ENCODE measurements around the gene CRLF1. TPM values are rescaled to one million over a fixed set of nuclear protein-coding genes. Genes with fewer than 3 reads are reported as not detected.

Gene CRLF1
- total and polyA plus RNA-seq, 2 of the 8 experiments (the other 6 are each of a cell fraction or from before 2014, with no cell fraction given), result 7.2 to 10.3 TPM

DNA sequence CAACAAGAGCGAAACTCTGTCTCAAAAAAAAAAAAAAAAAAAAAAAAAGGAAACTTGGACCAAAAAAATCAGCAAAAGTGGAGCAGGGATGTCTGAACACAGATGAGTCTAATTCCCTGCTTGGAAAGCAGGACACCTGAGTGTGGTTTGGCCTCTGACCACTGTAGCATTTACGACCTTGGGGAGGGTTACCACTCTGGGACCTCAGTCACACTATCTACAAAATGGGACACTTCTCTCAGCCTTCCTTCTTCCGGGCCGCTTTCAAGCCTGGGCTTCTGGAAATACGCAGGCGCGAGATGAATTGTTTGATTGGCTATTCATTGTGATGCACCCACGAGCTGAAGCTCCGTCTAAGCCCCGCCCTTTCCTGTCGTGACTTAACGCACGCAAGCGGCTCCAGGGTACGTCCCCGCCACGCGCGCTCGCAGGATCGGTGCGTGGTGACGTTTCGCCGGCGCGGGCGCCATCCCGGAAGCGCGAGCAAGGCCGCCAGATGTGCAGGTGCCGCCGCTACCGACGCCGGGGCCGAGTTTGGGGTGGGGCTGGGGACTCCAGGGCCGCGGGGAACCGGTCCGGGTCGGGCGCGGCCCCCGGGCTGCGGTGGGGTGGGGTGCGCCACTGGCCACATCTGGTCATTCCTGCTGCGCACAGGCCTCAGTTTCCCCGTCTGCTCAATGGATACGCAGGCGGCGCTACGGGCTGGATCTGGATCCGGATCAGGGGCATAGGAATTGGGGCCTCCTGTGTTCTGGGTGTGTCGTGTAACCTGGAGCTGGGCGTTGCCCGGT lies 49.0 kb downstream of the CRLF1 start, which contains the start of gene KXD1 (continued):
- TF ChIP-seq, protein P1, sequence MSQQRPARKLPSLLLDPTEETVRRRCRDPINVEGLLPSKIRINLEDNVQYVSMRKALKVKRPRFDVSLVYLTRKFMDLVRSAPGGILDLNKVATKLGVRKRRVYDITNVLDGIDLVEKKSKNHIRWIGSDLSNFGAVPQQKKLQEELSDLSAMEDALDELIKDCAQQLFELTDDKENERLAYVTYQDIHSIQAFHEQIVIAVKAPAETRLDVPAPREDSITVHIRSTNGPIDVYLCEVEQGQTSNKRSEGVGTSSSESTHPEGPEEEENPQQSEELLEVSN (IDR thresholded peaks at IDR 0.05), result no peak
- TF ChIP-seq HDAC2 (IDR thresholded peaks at IDR 0.05; ENCODE audit: borderline replicate concordance in 1 of 2, low read depth in 2 of 2, low read length in 2 of 2) (peak; percentile 98 to 99; a peak in 3 of 4 replicates), KDM1A (IDR thresholded peaks at IDR 0.05; ENCODE audit: borderline replicate concordance, low read length) (peak; percentile 99), TAF7 (optimal IDR thresholded peaks at IDR 0.05; ENCODE audit: borderline replicate concordance, low read depth, low read length) (no peak)
- TF ChIP-seq, protein P2, sequence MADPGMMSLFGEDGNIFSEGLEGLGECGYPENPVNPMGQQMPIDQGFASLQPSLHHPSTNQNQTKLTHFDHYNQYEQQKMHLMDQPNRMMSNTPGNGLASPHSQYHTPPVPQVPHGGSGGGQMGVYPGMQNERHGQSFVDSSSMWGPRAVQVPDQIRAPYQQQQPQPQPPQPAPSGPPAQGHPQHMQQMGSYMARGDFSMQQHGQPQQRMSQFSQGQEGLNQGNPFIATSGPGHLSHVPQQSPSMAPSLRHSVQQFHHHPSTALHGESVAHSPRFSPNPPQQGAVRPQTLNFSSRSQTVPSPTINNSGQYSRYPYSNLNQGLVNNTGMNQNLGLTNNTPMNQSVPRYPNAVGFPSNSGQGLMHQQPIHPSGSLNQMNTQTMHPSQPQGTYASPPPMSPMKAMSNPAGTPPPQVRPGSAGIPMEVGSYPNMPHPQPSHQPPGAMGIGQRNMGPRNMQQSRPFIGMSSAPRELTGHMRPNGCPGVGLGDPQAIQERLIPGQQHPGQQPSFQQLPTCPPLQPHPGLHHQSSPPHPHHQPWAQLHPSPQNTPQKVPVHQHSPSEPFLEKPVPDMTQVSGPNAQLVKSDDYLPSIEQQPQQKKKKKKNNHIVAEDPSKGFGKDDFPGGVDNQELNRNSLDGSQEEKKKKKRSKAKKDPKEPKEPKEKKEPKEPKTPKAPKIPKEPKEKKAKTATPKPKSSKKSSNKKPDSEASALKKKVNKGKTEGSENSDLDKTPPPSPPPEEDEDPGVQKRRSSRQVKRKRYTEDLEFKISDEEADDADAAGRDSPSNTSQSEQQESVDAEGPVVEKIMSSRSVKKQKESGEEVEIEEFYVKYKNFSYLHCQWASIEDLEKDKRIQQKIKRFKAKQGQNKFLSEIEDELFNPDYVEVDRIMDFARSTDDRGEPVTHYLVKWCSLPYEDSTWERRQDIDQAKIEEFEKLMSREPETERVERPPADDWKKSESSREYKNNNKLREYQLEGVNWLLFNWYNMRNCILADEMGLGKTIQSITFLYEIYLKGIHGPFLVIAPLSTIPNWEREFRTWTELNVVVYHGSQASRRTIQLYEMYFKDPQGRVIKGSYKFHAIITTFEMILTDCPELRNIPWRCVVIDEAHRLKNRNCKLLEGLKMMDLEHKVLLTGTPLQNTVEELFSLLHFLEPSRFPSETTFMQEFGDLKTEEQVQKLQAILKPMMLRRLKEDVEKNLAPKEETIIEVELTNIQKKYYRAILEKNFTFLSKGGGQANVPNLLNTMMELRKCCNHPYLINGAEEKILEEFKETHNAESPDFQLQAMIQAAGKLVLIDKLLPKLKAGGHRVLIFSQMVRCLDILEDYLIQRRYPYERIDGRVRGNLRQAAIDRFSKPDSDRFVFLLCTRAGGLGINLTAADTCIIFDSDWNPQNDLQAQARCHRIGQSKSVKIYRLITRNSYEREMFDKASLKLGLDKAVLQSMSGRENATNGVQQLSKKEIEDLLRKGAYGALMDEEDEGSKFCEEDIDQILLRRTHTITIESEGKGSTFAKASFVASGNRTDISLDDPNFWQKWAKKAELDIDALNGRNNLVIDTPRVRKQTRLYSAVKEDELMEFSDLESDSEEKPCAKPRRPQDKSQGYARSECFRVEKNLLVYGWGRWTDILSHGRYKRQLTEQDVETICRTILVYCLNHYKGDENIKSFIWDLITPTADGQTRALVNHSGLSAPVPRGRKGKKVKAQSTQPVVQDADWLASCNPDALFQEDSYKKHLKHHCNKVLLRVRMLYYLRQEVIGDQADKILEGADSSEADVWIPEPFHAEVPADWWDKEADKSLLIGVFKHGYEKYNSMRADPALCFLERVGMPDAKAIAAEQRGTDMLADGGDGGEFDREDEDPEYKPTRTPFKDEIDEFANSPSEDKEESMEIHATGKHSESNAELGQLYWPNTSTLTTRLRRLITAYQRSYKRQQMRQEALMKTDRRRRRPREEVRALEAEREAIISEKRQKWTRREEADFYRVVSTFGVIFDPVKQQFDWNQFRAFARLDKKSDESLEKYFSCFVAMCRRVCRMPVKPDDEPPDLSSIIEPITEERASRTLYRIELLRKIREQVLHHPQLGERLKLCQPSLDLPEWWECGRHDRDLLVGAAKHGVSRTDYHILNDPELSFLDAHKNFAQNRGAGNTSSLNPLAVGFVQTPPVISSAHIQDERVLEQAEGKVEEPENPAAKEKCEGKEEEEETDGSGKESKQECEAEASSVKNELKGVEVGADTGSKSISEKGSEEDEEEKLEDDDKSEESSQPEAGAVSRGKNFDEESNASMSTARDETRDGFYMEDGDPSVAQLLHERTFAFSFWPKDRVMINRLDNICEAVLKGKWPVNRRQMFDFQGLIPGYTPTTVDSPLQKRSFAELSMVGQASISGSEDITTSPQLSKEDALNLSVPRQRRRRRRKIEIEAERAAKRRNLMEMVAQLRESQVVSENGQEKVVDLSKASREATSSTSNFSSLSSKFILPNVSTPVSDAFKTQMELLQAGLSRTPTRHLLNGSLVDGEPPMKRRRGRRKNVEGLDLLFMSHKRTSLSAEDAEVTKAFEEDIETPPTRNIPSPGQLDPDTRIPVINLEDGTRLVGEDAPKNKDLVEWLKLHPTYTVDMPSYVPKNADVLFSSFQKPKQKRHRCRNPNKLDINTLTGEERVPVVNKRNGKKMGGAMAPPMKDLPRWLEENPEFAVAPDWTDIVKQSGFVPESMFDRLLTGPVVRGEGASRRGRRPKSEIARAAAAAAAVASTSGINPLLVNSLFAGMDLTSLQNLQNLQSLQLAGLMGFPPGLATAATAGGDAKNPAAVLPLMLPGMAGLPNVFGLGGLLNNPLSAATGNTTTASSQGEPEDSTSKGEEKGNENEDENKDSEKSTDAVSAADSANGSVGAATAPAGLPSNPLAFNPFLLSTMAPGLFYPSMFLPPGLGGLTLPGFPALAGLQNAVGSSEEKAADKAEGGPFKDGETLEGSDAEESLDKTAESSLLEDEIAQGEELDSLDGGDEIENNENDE (IDR thresholded peaks at IDR 0.05; ENCODE audit: insufficient replicate concordance, low read length), result no peak

Measured in H1 (cell line).